Activated CD4-positive, alpha-beta T cell treated with anti-CD3 and anti-CD28 coated beads, Interleukin-2, amount 10 ng/mL, durations not matched to agents 7 days and 5 days (primary cell): ENCODE results near the gene GRID1. TPM values are rescaled to one million over a fixed set of nuclear protein-coding genes. Genes with fewer than 3 reads are reported as not detected.

Experiments used
- CTCF ChIA-PET: fragments of 350-600 bp; sonication (Branson Sonifier 250); formaldehyde crosslinking; loops from one replicate; lab custom pipeline; 2021; ENCODE audit warnings: antibody characterized with exemption; lab: Charles Lee
- POLR2A ChIA-PET: fragments of 350-600 bp; sonication (Branson Sonifier 250); formaldehyde crosslinking; loops from one replicate; lab custom pipeline; 2021; ENCODE audit warnings: antibody characterized with exemption; lab: Charles Lee
- DNase-seq: peaks from one replicate; pipeline ENCODE4 v3.0.0-alpha.2; 2020
- H3K27ac Mint-ChIP-seq: one replicate; pipeline ENCODE4 v1.8.0; 2021; ENCODE audit warnings: mild to moderate bottlenecking, moderate library complexity, mixed read lengths
- H3K27me3 Mint-ChIP-seq: one replicate; pipeline ENCODE4 v1.8.0; 2021; ENCODE audit warnings: mixed read lengths
- H3K36me3 Mint-ChIP-seq: one replicate; pipeline ENCODE4 v1.8.0; 2021; ENCODE audit warnings: low read depth, mixed read lengths
- H3K4me1 Mint-ChIP-seq: one replicate; pipeline ENCODE4 v1.8.0; 2021; ENCODE audit warnings: mixed read lengths
- H3K4me3 Mint-ChIP-seq: one replicate; pipeline ENCODE4 v1.8.0; 2021; ENCODE audit warnings: mild to moderate bottlenecking, moderate library complexity, mixed read lengths
- H3K9me3 Mint-ChIP-seq: one replicate; pipeline ENCODE4 v1.8.0; 2021; ENCODE audit warnings: mixed read lengths
- total RNA-seq, 2 experiments: library from RNA; stranded (reverse); gene quantifications; one replicate each; pipeline ENCODE4 v1.2.3, GENCODE V29; 2021

The GRID1 gene
- total RNA-seq, 2 experiments from 2014 or later = not detected

- ChIA-PET CTCF (no interaction called here), POLR2A (no interaction called here)
- no peaks in the 10 kb centered on the region for H3K27me3 Mint-ChIP-seq
- no peak overlapping the region for H3K27ac Mint-ChIP-seq
- DNase-seq = no peak
- H3K4me3 Mint-ChIP-seq = no peak overlapping the region
- H3K9me3 Mint-ChIP-seq = no peaks in the 10 kb centered on the region
- H3K36me3 Mint-ChIP-seq = no peaks in the 10 kb centered on the region
- peaks cover 12% of the 10 kb centered on the region for H3K4me1 Mint-ChIP-seq
These were observed 766.4 kb downstream of the GRID1 start for GRCh38 chr10:85600026-85600743.

- ChIA-PET POLR2A (no interaction called here), CTCF (no interaction called here)
- H3K27ac Mint-ChIP-seq = no peak overlapping the region
- no peaks in the 10 kb centered on the region for H3K27me3 Mint-ChIP-seq
- H3K9me3 Mint-ChIP-seq = no peaks in the 10 kb centered on the region
- DNase-seq = no peak
- no peaks in the 10 kb centered on the region for H3K36me3 Mint-ChIP-seq
- no peak overlapping the region for H3K4me3 Mint-ChIP-seq
- H3K4me1 Mint-ChIP-seq = peaks cover 21% of the 10 kb centered on the region
These were observed 767.5 kb downstream of the GRID1 start for GRCh38 chr10:85599081-85599480.

- Mint-ChIP-seq H3K27me3 (no peaks in the 10 kb centered on the region), H3K27ac (no peak overlapping the region), H3K4me1 (peaks cover 23% of the 10 kb centered on the region), H3K9me3 (no peaks in the 10 kb centered on the region), H3K36me3 (no peaks in the 10 kb centered on the region), H3K4me3 (no peak overlapping the region)
- DNase-seq = no peak
- ChIA-PET POLR2A (no interaction called here), CTCF (interaction anchor here (0.5 kb wide), 1 partner anchor 12 kb away, joined by 3 read pairs; no protein-coding TSS in a partner anchor)
These were observed 767.9 kb downstream of the GRID1 start for GRCh38 chr10:85598646-85599045.

- no peaks in the 10 kb centered on the region for H3K27me3 Mint-ChIP-seq
- CTCF ChIA-PET = no interaction called here
- H3K27ac Mint-ChIP-seq = no peak overlapping the region
- no peaks in the 10 kb centered on the region for H3K36me3 Mint-ChIP-seq
- no peak for DNase-seq
- H3K4me1 Mint-ChIP-seq = peaks cover 13% of the 10 kb centered on the region
- H3K4me3 Mint-ChIP-seq = no peak overlapping the region
- POLR2A ChIA-PET = no interaction called here
- no peaks in the 10 kb centered on the region for H3K9me3 Mint-ChIP-seq
These were observed 769.6 kb downstream of the GRID1 start for GRCh38 chr10:85597006-85597405.

GRCh38 chr10:85596389-85596788 is 770.2 kb downstream of the GRID1 start:
- no peak overlapping the region for H3K4me3 Mint-ChIP-seq
- no peak for DNase-seq
- peaks cover 13% of the 10 kb centered on the region for H3K4me1 Mint-ChIP-seq
- CTCF ChIA-PET = no interaction called here
- H3K27ac Mint-ChIP-seq = no peak overlapping the region
- H3K27me3 Mint-ChIP-seq = no peaks in the 10 kb centered on the region
- no peaks in the 10 kb centered on the region for H3K36me3 Mint-ChIP-seq
- POLR2A ChIA-PET = no interaction called here
- no peaks in the 10 kb centered on the region for H3K9me3 Mint-ChIP-seq

- no peaks in the 10 kb centered on the region for H3K27me3 Mint-ChIP-seq
- H3K9me3 Mint-ChIP-seq = no peaks in the 10 kb centered on the region
- no peak overlapping the region for H3K27ac Mint-ChIP-seq
- ChIA-PET CTCF (interaction anchor here (1.4 to 2.4 kb wide), 3 partner anchors 12 to 17 kb away, joined by 3 to 7 read pairs (median 3); no protein-coding TSS in a partner anchor), POLR2A (interaction anchor here (0.7 kb wide), 1 partner anchor 25 kb away, joined by 3 read pairs; no protein-coding TSS in a partner anchor)
- H3K4me3 Mint-ChIP-seq = no peak overlapping the region
- peaks cover 13% of the 10 kb centered on the region for H3K4me1 Mint-ChIP-seq
- no peak for DNase-seq
- no peaks in the 10 kb centered on the region for H3K36me3 Mint-ChIP-seq
These were observed 772.4 kb downstream of the GRID1 start for GRCh38 chr10:85594239-85594638.

- Mint-ChIP-seq H3K4me3 (no peak overlapping the region), H3K4me1 (peaks cover 13% of the 10 kb centered on the region), H3K36me3 (no peaks in the 10 kb centered on the region), H3K9me3 (no peaks in the 10 kb centered on the region), H3K27ac (no peak overlapping the region), H3K27me3 (no peaks in the 10 kb centered on the region)
- CTCF ChIA-PET = interaction anchor here (0.5 to 2.4 kb wide), 3 partner anchors 12 to 35 kb away, joined by 3 to 7 read pairs (median 3); no protein-coding TSS in a partner anchor
- DNase-seq = no peak
- POLR2A ChIA-PET = no interaction called here
These were observed 773.3 kb downstream of the GRID1 start for GRCh38 chr10:85593226-85593772.

- ChIA-PET POLR2A (no interaction called here), CTCF (interaction anchor here (2.3 kb wide), 1 partner anchor 12 kb away, joined by 7 read pairs; no protein-coding TSS in a partner anchor)
- Mint-ChIP-seq H3K27me3 (peaks cover 2% of the 10 kb centered on the region), H3K4me1 (no peaks in the 10 kb centered on the region), H3K4me3 (no peak overlapping the region), H3K36me3 (no peaks in the 10 kb centered on the region), H3K9me3 (no peaks in the 10 kb centered on the region), H3K27ac (no peak overlapping the region)
- no peak for DNase-seq
These were observed 785.2 kb downstream of the GRID1 start for GRCh38 chr10:85581371-85581770.

- no peak for DNase-seq
- CTCF ChIA-PET = interaction anchor here (2.3 kb wide), 1 partner anchor 13 kb away, joined by 7 read pairs; no protein-coding TSS in a partner anchor
- POLR2A ChIA-PET = interaction anchor here (0.6 kb wide), 1 partner anchor 996 kb away, joined by 3 read pairs; no protein-coding TSS in a partner anchor
- Mint-ChIP-seq H3K9me3 (no peaks in the 10 kb centered on the region), H3K27ac (no peak overlapping the region), H3K4me3 (no peak overlapping the region), H3K4me1 (no peaks in the 10 kb centered on the region), H3K36me3 (no peaks in the 10 kb centered on the region), H3K27me3 (peaks cover 6% of the 10 kb centered on the region)
These were observed 786.0 kb downstream of the GRID1 start for GRCh38 chr10:85580585-85580984.

GRCh38 chr10:85578860-85579259 is 787.7 kb downstream of the GRID1 start:
- Mint-ChIP-seq H3K27ac (no peak overlapping the region), H3K27me3 (peaks cover 6% of the 10 kb centered on the region), H3K4me3 (no peak overlapping the region), H3K4me1 (no peaks in the 10 kb centered on the region), H3K9me3 (no peaks in the 10 kb centered on the region), H3K36me3 (no peaks in the 10 kb centered on the region)
- ChIA-PET CTCF (no interaction called here), POLR2A (no interaction called here)
- no peak for DNase-seq

- H3K27me3 Mint-ChIP-seq = peaks cover 6% of the 10 kb centered on the region
- H3K9me3 Mint-ChIP-seq = no peaks in the 10 kb centered on the region
- H3K4me3 Mint-ChIP-seq = no peak overlapping the region
- H3K4me1 Mint-ChIP-seq = no peaks in the 10 kb centered on the region
- H3K27ac Mint-ChIP-seq = no peak overlapping the region
- no peaks in the 10 kb centered on the region for H3K36me3 Mint-ChIP-seq
- ChIA-PET POLR2A (no interaction called here), CTCF (no interaction called here)
- DNase-seq = no peak
These were observed 791.2 kb downstream of the GRID1 start for GRCh38 chr10:85575441-85575840.

GRCh38 chr10:85570871-85571270 is 795.7 kb downstream of the GRID1 start:
- Mint-ChIP-seq H3K9me3 (no peaks in the 10 kb centered on the region), H3K27ac (no peak overlapping the region), H3K27me3 (peaks cover 3% of the 10 kb centered on the region), H3K4me3 (no peak overlapping the region), H3K36me3 (no peaks in the 10 kb centered on the region), H3K4me1 (no peaks in the 10 kb centered on the region)
- ChIA-PET POLR2A (no interaction called here), CTCF (no interaction called here)
- DNase-seq = no peak

- no peaks in the 10 kb centered on the region for H3K4me1 Mint-ChIP-seq
These were observed 801.2 kb downstream of the GRID1 start for GRCh38 chr10:85565381-85565780.

More at GRCh38 chr10:85565381-85565780, 801.2 kb downstream of the GRID1 start:
- Mint-ChIP-seq H3K4me3 (no peak overlapping the region), H3K9me3 (no peaks in the 10 kb centered on the region), H3K36me3 (no peaks in the 10 kb centered on the region), H3K27me3 (peaks cover 2% of the 10 kb centered on the region), H3K27ac (no peak overlapping the region)
- POLR2A ChIA-PET = no interaction called here
- no peak for DNase-seq
- CTCF ChIA-PET = no interaction called here
